GM18907 (cell line): ENCODE results near the gene CRY1.
"Not testable (repeated sequence)": the region's sequence is repeated elsewhere in the genome, so short reads cannot be mapped to it uniquely, and the experiment has no call there.

Experiments
- ATAC-seq: cut with Tn5 transposase; IDR thresholded peaks from one replicate; pipeline ENCODE4 v1.9.1; 2021; ENCODE audit warnings: mild to moderate bottlenecking, moderate library complexity; ENCODE audit not compliant: unreplicated experiment

CRY1 gene

GRCh38 chr12:107108995-107109508, 15.7 kb upstream of the CRY1 start:
- ATAC-seq = no peak

- not testable (repeated sequence) for ATAC-seq
Measured at GRCh38 chr12:107108366-107108765, 15.0 kb upstream of the CRY1 start.

- ATAC-seq = no peak
Measured at GRCh38 chr12:107107381-107107780, 14.0 kb upstream of the CRY1 start.

GRCh38 chr12:107106241-107107025, 13.1 kb upstream of the CRY1 start:
- ATAC-seq = no peak

GRCh38 chr12:107105410-107105703, 12.0 kb upstream of the CRY1 start:
- ATAC-seq = no peak

GRCh38 chr12:107103516-107103915, 10.2 kb upstream of the CRY1 start:
- no peak for ATAC-seq

- ATAC-seq = no peak
Measured at GRCh38 chr12:107103097-107103496, 9.7 kb upstream of the CRY1 start.

DNA sequence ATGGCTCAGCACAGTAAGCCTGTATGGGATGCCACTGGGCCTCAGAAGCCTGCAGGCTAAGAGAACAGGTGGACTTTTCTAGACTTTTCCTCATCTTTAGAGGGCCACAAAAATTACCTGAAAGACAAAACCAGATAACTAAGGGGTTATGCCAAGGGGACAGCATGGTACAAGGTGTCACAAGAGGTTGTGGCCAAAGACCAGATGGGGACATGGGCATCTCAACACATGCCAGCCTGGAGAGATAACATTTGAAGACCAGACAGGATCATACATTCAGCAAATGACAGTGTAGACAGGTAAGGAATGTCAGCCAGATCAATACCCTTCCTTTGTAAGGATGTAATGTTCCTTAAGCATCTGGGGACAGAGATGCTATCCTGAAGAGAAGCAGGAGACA, 8.9 kb upstream of the CRY1 start:
- no peak for ATAC-seq

- ATAC-seq = no peak
Measured at GRCh38 chr12:107101651-107102050, 8.3 kb upstream of the CRY1 start.

DNA sequence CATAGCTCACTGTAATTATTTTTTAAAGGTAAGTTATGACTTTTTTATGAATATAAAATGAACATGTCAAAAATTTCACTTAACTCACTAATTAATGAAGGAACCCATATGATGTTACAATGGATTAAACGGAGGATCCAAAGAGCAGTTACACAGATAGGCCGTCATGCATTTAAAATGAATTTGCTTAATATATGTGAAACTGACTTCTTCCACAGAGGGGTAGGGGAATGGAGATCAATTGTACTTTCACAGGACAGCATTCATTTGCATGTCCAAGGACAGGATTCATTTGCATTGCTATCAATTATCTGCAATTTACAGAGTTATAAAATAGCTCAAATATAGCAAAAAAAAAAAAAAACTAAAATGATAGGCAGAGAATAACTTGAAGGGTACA, 6.6 kb upstream of the CRY1 start:
- no peak for ATAC-seq

DNA sequence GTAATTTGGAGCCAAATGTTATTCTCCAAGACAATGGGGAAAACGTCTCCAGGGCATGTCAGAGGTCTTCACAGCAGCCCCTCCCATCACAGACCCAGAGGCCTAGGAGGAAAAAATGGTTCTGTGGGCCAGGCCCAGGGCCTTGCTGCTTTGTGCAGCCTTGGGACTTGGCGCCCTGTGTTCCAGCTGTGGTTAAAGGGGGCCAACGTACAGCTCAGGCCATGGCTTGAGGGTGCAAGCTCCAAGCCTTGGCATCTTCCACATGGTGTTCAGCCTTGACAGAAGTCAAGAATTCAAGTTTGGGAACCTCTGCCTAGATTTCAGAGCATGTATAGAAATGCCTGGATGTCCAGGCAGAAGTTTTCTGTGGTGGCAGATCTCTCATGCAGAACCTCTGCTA, 3.2 kb upstream of the CRY1 start:
- ATAC-seq = no peak

- no peak for ATAC-seq
Measured at GRCh38 chr12:107094183-107094448, 767 bp upstream of the CRY1 start.

DNA sequence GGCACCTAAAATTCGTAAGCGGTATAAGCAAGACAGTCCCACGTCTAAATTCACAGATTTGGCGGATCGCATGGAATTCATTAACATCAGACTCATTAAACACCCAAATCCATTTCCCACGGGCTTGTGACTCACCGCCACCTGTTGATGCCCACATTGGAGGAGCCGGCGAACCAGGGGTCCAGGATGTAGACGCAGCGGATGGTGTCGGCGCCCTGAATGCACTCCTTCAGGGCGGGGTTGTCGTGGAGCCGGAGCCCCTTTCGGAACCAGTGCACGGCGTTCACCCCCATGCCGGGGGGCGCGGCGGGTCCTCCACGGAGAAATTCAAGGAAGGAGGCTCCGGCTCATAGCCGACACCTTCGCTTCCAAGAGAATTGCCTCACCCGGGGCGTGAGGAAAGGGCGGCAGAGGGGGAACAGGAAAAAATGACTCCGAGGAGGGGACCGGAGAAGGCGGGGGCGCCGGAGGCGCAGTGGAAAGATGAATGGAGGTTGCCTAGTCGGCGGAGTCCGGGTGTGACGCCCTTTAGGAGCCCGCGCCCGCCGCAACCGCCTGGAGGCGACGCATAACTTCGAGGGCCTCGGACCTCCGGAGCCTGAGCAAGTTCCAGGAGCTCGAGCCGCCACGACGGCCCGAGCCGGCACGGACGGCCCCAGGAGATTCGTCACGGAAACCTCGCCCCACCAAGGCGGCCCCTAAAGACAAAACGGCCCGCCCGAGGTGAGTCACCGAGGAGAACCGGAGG, 506 bp downstream of the CRY1 start:
- ATAC-seq = peak; percentile 43

GRCh38 chr12:107091989-107092641, 1.2 kb downstream of the CRY1 start:
- no peak for ATAC-seq

DNA sequence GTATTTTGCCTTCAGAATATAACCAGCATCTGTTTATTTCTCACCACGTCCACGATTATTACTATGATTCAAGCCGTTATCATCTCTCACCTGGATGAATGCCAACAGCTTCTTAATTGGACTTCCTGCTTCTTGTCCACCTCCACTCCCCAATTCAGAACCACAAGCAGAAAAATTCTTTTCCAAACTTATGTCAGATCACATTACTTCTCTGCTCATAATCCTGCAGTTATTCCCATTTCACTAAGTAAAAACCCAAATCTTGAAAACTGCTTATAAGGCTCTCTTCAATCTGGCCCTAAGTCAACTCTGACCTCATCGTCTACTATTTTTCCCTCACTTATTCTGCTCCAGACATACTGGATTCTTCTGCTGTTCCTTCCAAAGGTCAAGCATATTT, 2.0 kb downstream of the CRY1 start:
- no peak for ATAC-seq

DNA sequence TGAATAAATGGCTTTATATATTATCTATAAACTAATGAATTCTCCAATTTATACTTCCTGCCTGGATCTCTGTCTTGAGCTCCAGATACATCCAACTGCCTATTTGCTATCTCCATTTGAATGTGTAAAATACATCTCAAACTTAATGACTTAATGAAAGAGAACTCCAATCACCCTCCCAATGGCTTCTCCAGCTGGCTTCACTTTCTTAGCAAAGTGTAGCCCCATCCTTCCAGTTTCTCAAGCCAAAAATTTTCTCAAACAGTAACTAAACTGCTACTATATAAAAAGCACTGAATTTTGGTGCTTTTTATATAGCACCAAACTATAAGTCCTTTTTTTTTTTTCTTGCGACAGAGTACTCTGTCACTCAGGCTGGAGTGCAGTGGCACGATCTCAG, 2.6 kb downstream of the CRY1 start:
- no peak for ATAC-seq

DNA sequence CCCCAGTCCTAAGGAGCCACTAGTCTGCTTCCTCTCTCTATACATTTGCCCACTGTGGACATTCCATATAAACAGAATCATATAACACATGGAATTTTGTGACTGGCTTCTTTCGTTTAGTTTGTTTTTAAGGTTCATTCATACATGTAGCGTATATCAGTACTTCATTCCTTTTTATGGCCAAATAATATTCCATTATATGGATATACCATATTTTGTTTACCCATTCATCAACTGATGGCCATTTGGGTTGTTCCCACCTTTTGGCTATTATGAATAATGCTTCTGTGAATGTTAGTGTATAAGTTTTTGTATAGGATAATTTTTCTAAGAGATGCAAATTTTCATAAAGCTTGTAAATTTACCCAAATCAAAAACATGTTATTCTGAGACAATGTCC, 4.4 kb downstream of the CRY1 start:
- ATAC-seq = no peak

GRCh38 chr12:107086314-107086713, 7.0 kb downstream of the CRY1 start:
- ATAC-seq = no peak

DNA sequence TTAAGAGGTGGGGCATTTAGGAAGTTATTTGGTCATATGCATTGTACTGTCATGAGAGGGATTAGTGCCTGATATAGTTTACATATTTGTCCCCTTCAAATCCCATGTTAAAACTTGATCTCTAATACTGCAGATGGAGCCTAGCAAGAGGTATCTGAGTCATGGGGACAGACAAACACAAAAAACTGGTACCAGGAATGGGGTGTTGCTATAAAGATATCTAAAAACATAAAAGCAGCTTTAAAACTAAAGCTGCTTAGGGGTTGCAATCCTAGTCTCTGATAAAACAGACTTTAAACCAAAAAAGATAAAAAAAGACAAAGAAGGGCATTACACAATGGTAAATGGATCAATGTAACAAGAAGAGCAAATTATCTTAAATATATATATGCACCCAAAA, 11.6 kb downstream of the CRY1 start:
- no peak for ATAC-seq

DNA sequence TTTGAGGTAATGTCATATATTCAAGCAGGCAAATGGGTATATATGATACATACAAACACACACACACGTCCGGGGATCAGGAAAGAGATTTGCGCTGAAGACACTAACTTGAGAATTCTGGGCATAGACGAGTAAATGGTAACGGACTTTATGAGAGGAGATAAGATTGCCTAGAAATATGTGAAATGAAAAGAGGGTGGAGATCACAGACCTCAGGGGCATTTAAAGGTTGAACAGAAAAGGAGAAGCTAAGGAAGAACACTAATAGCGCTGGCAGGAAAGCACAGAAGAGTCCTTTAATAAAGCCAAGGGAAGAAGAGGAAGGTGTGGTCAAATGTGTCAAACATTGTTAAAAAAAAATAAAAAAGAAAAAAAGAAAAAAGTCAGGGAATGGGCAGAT, 13.1 kb downstream of the CRY1 start:
- no peak for ATAC-seq

- no peak for ATAC-seq
Measured at GRCh38 chr12:107079172-107080011, 14.0 kb downstream of the CRY1 start.
